Measurements from ENCODE around the gene ULBP3. TPM values are rescaled to one million over a fixed set of nuclear protein-coding genes. Genes with fewer than 3 reads are reported as not detected.

Gene ULBP3
- total RNA-seq (1 to 10 TPM; 1.2 to 1.6 TPM), polyA plus RNA-seq (2.2 TPM)

DNA sequence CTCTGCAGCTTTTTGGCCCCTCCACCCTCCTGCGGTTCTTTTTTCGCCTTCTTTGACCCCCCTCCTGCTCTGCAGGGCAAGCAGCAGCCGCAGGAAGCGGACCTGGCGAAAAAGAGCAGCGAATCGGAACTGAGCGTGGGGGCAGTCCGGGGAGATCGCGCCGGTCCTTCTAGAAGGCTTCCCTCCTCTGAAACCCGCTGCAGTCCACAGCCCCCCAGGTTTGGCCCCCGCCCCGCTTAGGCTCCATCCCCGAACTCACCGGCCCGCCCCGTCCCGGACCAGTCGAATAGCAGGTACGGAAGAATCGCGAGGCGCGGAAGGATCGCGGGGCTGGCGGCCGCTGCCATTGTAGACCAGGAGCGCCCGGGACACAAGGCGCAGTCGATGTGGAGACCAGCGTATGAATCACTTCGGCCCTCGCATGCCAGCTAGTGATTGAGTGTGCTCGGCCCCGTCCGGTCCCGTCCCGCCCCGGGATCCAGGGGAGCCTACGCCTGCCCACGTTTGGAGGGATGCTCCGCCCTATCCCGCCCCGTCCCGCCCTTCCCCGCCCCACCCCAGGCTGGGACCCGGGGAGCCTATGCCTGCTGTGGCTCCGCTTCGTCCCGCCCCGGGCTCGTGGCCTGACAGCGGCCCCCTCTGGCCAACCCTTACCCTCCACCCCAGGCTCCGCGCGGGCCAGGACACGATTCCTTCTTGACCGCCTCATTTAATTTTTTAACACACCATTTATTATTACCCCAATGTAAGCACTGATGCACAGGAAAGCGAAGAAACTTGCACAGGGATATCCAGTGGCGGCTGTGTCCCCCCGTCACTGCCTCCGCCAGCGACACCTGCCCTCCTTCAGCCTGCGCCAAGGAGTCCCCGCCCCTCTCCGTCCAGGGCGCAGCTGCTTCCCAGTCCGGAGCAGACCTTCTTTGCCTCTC lies at the start of gene ULBP3:
ULBP3 (minus strand) TSS at position 402 of the 929 bp plus-strand sequence; CDS start at position 347, 55 bp downstream.
- POLR2A ChIA-PET = no interaction called here

DNA sequence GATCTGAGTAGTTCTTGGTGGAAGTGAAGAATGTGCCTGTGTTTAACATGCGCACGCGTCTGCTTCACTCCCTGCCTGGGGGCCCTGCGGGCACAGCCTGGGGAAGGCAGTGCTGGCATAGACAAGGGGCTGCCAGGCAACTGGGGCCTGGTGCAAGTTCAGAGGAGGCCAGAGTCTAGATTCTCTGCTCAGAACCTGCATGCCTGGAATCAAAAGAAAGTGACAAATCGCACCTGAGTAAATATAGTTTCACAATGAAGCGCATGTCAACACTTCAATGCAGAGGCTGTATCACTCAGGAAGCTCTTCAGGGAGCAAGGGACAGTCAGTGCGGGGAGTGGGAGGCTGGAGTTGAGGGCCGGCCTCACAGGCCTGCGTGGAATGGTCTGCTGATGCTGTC lies 49.7 kb upstream of the ULBP3 start:
- Histone ChIP-seq H3K27me3 (ENCODE audit: insufficient read depth, low read length, poor library complexity, severe bottlenecking) (no peaks in the 10 kb centered on the region), H3K4me1 (ENCODE audit: insufficient read depth, low read length) (no peaks in the 10 kb centered on the region), H3K27ac (ENCODE audit: low read depth, low read length) (no peak overlapping the region), H3K36me3 (ENCODE audit: insufficient read depth, low read length) (no peaks in the 10 kb centered on the region), H3K4me3 (ENCODE audit: low read length) (no peak overlapping the region), H3K9me3 (ENCODE audit: low read length) (no peaks in the 10 kb centered on the region)
- no peak for DNase-seq
- peaks cover 3 to 9% of the 10 kb centered on the region in 2 donors for H3K27me3 Mint-ChIP-seq
- H3K36me3 Mint-ChIP-seq = no peaks in the 10 kb centered on the region
- POLR2A ChIA-PET = no interaction called here
- H3K4me1 Mint-ChIP-seq = peaks cover 4 to 20% (median 16%) of the 10 kb centered on the region in 3 donors
- no peak overlapping the region for H3K4me3 Mint-ChIP-seq
- H3K9me3 Mint-ChIP-seq = no peaks in the 10 kb centered on the region
- CTCF ChIA-PET = interaction anchor here (1.1 to 1.8 kb wide), 3 partner anchors 29 to 192 kb away, joined by 3 to 5 read pairs (median 3); no protein-coding TSS in a partner anchor
- H3K27ac Mint-ChIP-seq = peak overlapping the region in 1 of 8 donors; percentile 39

More for the DNA sequence above, at the start of gene ULBP3:
- CTCF ChIA-PET = interaction anchor here (1.5 to 4.2 kb wide), 3 partner anchors 8 to 14 kb away, joined by 3 to 31 read pairs (median 18); no protein-coding TSS in a partner anchor
- Mint-ChIP-seq H3K27ac (peak within 1 kb of the TSS in 7 of 8 donors; percentile 29 to 76 (median 47)), H3K27me3 (peaks cover 5 to 6% of the 10 kb centered on the region in 2 donors), H3K36me3 (peaks cover 4 to 11% (median 5%) of the 10 kb centered on the region in 3 donors), H3K4me1 (peaks cover 21 to 28% (median 26%) of the 10 kb centered on the region in 3 donors), H3K9me3 (no peaks in the 10 kb centered on the region), H3K4me3 (peak within 1 kb of the TSS; percentile 85 to 94 (median 89))
- Histone ChIP-seq H3K4me1 (ENCODE audit: insufficient read depth, low read length) (peaks cover 7% of the 10 kb centered on the region), H3K27ac (ENCODE audit: low read depth, low read length) (peak within 1 kb of the TSS; percentile 20), H3K27me3 (ENCODE audit: insufficient read depth, low read length, poor library complexity, severe bottlenecking) (no peaks in the 10 kb centered on the region), H3K9me3 (ENCODE audit: low read length) (no peaks in the 10 kb centered on the region), H3K4me3 (ENCODE audit: low read length) (peak within 1 kb of the TSS; percentile 57), H3K36me3 (ENCODE audit: insufficient read depth, low read length) (no peaks in the 10 kb centered on the region)
- peak; percentile 50 to 71 (median 63) for DNase-seq

DNA sequence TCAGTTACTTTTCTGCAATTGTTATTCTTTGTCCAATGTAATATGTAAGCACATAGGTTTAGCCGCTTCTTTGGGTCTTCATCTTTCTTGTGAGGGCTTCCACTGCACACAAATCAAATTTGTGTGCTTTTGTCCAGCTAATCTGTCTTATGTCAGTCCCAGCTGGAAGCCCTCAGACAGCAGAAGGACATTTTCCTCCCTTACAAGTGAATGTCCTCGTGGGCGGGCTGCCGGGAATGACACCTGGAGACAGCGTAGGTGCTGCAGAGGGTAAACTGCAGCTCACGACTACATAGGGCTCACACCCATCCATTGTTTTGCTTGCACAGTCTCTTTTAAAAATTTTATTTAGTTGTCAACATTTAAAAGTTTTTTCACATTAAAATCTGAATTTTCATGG lies 49.3 kb upstream of the ULBP3 start:
- Mint-ChIP-seq H3K27me3 (peaks cover 3 to 9% of the 10 kb centered on the region in 2 donors), H3K36me3 (no peaks in the 10 kb centered on the region), H3K4me3 (no peak overlapping the region), H3K9me3 (no peaks in the 10 kb centered on the region), H3K27ac (no peak overlapping the region), H3K4me1 (peaks cover 4 to 17% (median 16%) of the 10 kb centered on the region in 3 donors)
- Histone ChIP-seq H3K27ac (ENCODE audit: low read depth, low read length) (no peak overlapping the region), H3K4me1 (ENCODE audit: insufficient read depth, low read length) (no peaks in the 10 kb centered on the region), H3K27me3 (ENCODE audit: insufficient read depth, low read length, poor library complexity, severe bottlenecking) (no peaks in the 10 kb centered on the region), H3K4me3 (ENCODE audit: low read length) (no peak overlapping the region), H3K9me3 (ENCODE audit: low read length) (no peaks in the 10 kb centered on the region), H3K36me3 (ENCODE audit: insufficient read depth, low read length) (no peaks in the 10 kb centered on the region)
- ChIA-PET CTCF (interaction anchor here (1.1 to 1.8 kb wide), 3 partner anchors 29 to 193 kb away, joined by 3 to 5 read pairs (median 3); no protein-coding TSS in a partner anchor), POLR2A (no interaction called here)
- DNase-seq = no peak

DNA sequence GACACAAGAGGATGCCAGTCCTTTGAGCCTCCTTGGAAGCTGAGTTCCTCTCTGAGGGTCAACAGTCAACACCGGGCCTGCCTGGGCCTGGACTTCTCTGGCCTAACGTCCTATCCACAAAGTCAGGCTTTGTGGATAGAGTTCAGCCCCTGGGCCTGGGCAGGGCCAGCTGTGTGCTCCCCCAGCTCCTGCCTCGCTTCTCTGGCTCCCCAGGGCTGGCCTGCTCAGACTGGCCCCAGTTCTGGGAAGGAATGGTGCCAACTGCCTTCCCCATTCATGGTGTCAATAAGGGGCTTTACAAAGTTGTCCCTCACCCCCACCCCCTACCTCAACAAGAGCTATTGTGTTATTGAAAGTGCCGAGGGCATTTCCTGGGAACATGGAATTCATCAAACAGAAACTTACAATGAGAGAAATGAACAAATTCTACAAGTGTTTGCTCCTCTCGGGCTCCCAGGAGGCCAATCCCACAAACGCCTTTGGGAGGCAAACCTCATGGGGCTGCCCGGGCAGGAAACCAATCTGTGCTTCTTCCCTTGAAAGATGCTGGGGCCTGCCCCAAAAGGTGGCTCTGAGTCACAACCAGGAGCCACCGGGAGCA lies 47.4 kb upstream of the ULBP3 start:
- no peaks in the 10 kb centered on the region for H3K27me3 ChIP-seq (ENCODE audit: insufficient read depth, low read length, poor library complexity, severe bottlenecking)
- ChIA-PET POLR2A (no interaction called here), CTCF (interaction anchor here (1.0 kb wide), 1 partner anchor 14 kb away, joined by 3 read pairs; no protein-coding TSS in a partner anchor)
- H3K27ac Mint-ChIP-seq = peak overlapping the region in 1 of 8 donors; percentile 5
- peaks cover 2 to 4% of the 10 kb centered on the region in 2 donors for H3K27me3 Mint-ChIP-seq
- H3K4me3 ChIP-seq (ENCODE audit: low read length) = no peak overlapping the region
- no peak overlapping the region for H3K4me3 Mint-ChIP-seq
- H3K4me1 ChIP-seq (ENCODE audit: insufficient read depth, low read length) = no peaks in the 10 kb centered on the region
- no peaks in the 10 kb centered on the region for H3K9me3 Mint-ChIP-seq
- H3K9me3 ChIP-seq (ENCODE audit: low read length) = no peaks in the 10 kb centered on the region
- no peak for DNase-seq
- peaks cover 4 to 17% (median 16%) of the 10 kb centered on the region in 3 donors for H3K4me1 Mint-ChIP-seq
- no peak overlapping the region for H3K27ac ChIP-seq (ENCODE audit: low read depth, low read length)
- no peaks in the 10 kb centered on the region for H3K36me3 ChIP-seq (ENCODE audit: insufficient read depth, low read length)
- no peaks in the 10 kb centered on the region for H3K36me3 Mint-ChIP-seq

DNA sequence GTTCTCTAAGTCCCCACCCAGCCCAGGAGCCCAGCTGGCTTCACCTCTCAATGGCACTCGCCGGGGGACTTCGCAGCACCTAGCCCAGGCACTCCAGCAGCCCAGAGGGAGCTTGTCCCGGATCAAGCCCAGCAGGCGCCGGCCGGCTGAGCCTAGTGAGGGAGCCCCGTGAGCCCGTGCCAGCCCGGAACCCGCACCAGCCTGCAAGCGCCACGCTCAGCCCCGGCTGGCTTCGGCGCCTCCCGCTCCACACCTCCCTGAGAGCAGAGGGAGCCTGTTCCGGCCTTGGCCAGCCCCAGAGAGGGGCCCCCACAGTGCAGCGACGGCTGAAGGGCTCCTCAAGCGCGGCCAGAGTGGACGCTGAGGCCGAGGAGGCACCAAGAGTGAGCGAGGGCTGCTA lies 46.8 kb upstream of the ULBP3 start:
- Mint-ChIP-seq H3K4me1 (peaks cover 4 to 17% (median 16%) of the 10 kb centered on the region in 3 donors), H3K27me3 (peaks cover 5 to 7% of the 10 kb centered on the region in 2 donors), H3K36me3 (no peaks in the 10 kb centered on the region), H3K27ac (no peak overlapping the region), H3K4me3 (no peak overlapping the region), H3K9me3 (no peaks in the 10 kb centered on the region)
- H3K4me1 ChIP-seq (ENCODE audit: insufficient read depth, low read length) = no peaks in the 10 kb centered on the region
- no peaks in the 10 kb centered on the region for H3K9me3 ChIP-seq (ENCODE audit: low read length)
- H3K4me3 ChIP-seq (ENCODE audit: low read length) = no peak overlapping the region
- no peaks in the 10 kb centered on the region for H3K27me3 ChIP-seq (ENCODE audit: insufficient read depth, low read length, poor library complexity, severe bottlenecking)
- CTCF ChIA-PET = interaction anchor here (0.8 to 1.0 kb wide), 2 partner anchors 15 to 20 kb away, joined by 3 read pairs; no protein-coding TSS in a partner anchor
- POLR2A ChIA-PET = no interaction called here
- no peak overlapping the region for H3K27ac ChIP-seq (ENCODE audit: low read depth, low read length)
- DNase-seq = no peak
- H3K36me3 ChIP-seq (ENCODE audit: insufficient read depth, low read length) = no peaks in the 10 kb centered on the region

DNA sequence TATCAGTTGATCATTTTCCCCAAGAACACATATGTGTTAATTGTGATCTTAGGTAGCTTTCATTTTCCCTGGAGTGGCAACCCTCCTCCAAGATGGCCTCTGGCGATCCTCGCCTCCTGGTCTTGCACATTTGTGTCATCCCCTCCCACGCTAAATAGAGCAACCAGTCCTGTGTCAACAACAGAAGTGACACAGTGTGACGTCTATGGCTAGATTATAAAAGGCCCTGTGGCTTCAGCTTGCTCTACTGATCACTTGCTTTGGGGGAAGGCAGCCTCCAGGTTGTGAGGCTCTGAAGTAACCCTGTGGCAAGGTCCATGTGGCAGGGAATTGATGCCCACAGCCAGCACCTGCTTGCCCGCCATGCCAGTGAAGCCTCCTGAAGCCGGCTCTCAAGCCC lies 43.3 kb upstream of the ULBP3 start:
- Mint-ChIP-seq H3K27me3 (peaks cover 7 to 9% of the 10 kb centered on the region in 2 donors), H3K4me1 (no peaks in the 10 kb centered on the region), H3K36me3 (no peaks in the 10 kb centered on the region), H3K27ac (no peak overlapping the region), H3K9me3 (no peaks in the 10 kb centered on the region), H3K4me3 (no peak overlapping the region)
- Histone ChIP-seq H3K9me3 (ENCODE audit: low read length) (no peaks in the 10 kb centered on the region), H3K4me3 (ENCODE audit: low read length) (no peak overlapping the region), H3K36me3 (ENCODE audit: insufficient read depth, low read length) (no peaks in the 10 kb centered on the region), H3K27me3 (ENCODE audit: insufficient read depth, low read length, poor library complexity, severe bottlenecking) (no peaks in the 10 kb centered on the region), H3K4me1 (ENCODE audit: insufficient read depth, low read length) (no peaks in the 10 kb centered on the region), H3K27ac (ENCODE audit: low read depth, low read length) (no peak overlapping the region)
- ChIA-PET POLR2A (no interaction called here), CTCF (no interaction called here)
- DNase-seq = no peak

DNA sequence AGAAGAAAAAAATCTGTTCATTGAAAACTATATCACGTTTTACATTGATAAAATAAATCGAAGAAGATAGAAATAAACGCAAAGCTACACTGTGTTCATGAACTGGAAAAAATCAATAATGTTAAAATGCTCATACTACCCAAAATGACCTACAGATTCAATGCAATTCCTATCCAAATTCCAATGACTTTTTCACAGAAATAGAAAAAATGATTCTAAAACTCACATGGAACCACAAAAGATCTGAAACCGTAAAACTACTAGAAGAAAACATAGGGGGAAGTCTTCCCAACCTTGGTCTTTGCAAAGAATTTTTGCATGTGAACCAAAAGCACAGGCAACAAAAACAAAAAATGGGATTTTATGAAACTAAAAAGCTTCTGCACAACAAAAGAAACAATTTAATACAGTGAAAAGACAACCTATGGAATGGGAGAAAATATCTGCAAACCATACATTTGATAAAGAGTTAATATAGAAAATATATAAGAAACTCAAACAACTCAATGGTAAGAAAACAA lies 33.9 kb upstream of the ULBP3 start:
- ChIA-PET POLR2A (no interaction called here), CTCF (no interaction called here)
- H3K27me3 Mint-ChIP-seq = peaks cover 0 to 6% of the 10 kb centered on the region in 2 donors
- no peaks in the 10 kb centered on the region for H3K36me3 ChIP-seq (ENCODE audit: insufficient read depth, low read length)
- no peaks in the 10 kb centered on the region for H3K9me3 Mint-ChIP-seq
- DNase-seq = no peak
- no peak overlapping the region for H3K4me3 ChIP-seq (ENCODE audit: low read length)
- no peak overlapping the region for H3K27ac Mint-ChIP-seq
- no peaks in the 10 kb centered on the region for H3K9me3 ChIP-seq (ENCODE audit: low read length)
- H3K27me3 ChIP-seq (ENCODE audit: insufficient read depth, low read length, poor library complexity, severe bottlenecking) = no peaks in the 10 kb centered on the region
- no peak overlapping the region for H3K4me3 Mint-ChIP-seq
- H3K27ac ChIP-seq (ENCODE audit: low read depth, low read length) = no peak overlapping the region
- H3K4me1 ChIP-seq (ENCODE audit: insufficient read depth, low read length) = no peaks in the 10 kb centered on the region
- H3K4me1 Mint-ChIP-seq = no peaks in the 10 kb centered on the region
- no peaks in the 10 kb centered on the region for H3K36me3 Mint-ChIP-seq
